Urinary bladder (tissue), 4 donors: ENCODE results near the gene PRKCH. TPM values are rescaled to one million over a fixed set of nuclear protein-coding genes. Genes with fewer than 3 reads are reported as not detected.

Experiments used
- DNase-seq: peaks from one replicate; pipeline ENCODE4 v3.0.0-alpha.2; 2015; ENCODE audit errors: extremely low spot score
- H3K27ac ChIP-seq: one replicate; pipeline ENCODE4 v1.5.1; 2013; ENCODE audit warnings: low read depth, mild to moderate bottlenecking, moderate library complexity
- H3K36me3 ChIP-seq: one replicate; pipeline ENCODE4 v1.6.1; 2013; ENCODE audit warnings: mild to moderate bottlenecking, moderate library complexity; ENCODE audit not compliant: insufficient read depth
- H3K4me1 ChIP-seq: one replicate; pipeline ENCODE4 v1.6.1; 2013; ENCODE audit warnings: mild to moderate bottlenecking, moderate library complexity; ENCODE audit not compliant: insufficient read depth
- H3K4me3 ChIP-seq: one replicate; pipeline ENCODE4 v1.5.1; 2013; ENCODE audit warnings: low read depth, low read length
- WGBS: extraction: QIAGEN DNeasy Blood & Tissue Kit; methylation state at CpG from one replicate; pipeline ENCODE4 v1.1.7; 2013; 5-methylcytosine and 5-hydroxymethylcytosine counted together
- polyA plus RNA-seq: library from polyadenylated mRNA; stranded (reverse); fragments of 200-250 nt; gene quantifications from one replicate; pipeline ENCODE4 v1.2.3, GENCODE V29; 2013
- total RNA-seq: library from RNA; depleted of rRNA; stranded (reverse); fragments of >200 nt; gene quantifications from one replicate; pipeline ENCODE4 v1.2.3, GENCODE V29; 2014
- donor health status: healthy with polysubstance abuse.
- donor health status: healthy.

The PRKCH gene
- total and polyA plus RNA-seq, 2 donors, result 13.3 to 53.6 TPM

- Histone ChIP-seq H3K36me3 (no peaks in the 10 kb centered on the region), H3K27ac (no peak overlapping the region), H3K4me3 (no peak overlapping the region), H3K4me1 (no peaks in the 10 kb centered on the region)
- no peak for DNase-seq
- 64% methylated on average over 2 of the region's 2 CpGs for WGBS
These were observed 106.9 kb downstream of the PRKCH start for GRCh38 chr14:61428261-61428660.

GRCh38 chr14:61429316-61429715 is 107.9 kb downstream of the PRKCH start:
- DNase-seq, result no peak
- WGBS, result 59% methylated on average over 2 of the region's 2 CpGs
- Histone ChIP-seq H3K4me1 (no peaks in the 10 kb centered on the region), H3K36me3 (no peaks in the 10 kb centered on the region), H3K4me3 (no peak overlapping the region), H3K27ac (no peak overlapping the region)

GRCh38 chr14:61430066-61430757 is 108.8 kb downstream of the PRKCH start:
- H3K36me3 ChIP-seq, result no peaks in the 10 kb centered on the region
- WGBS, result 83% methylated on average over 2 of the region's 2 CpGs
- no peaks in the 10 kb centered on the region for H3K4me1 ChIP-seq
- no peak overlapping the region for H3K4me3 ChIP-seq
- DNase-seq, result no peak
- H3K27ac ChIP-seq, result no peak overlapping the region

GRCh38 chr14:61433169-61433568 is 111.8 kb downstream of the PRKCH start:
- no peaks in the 10 kb centered on the region for H3K36me3 ChIP-seq
- no peaks in the 10 kb centered on the region for H3K4me1 ChIP-seq
- no peak overlapping the region for H3K4me3 ChIP-seq
- 21% methylated on average over 1 of the region's 1 CpG for WGBS
- H3K27ac ChIP-seq, result no peak overlapping the region
- DNase-seq, result no peak

- WGBS, result 29% methylated on average over 1 of the region's 1 CpG
- no peaks in the 10 kb centered on the region for H3K4me1 ChIP-seq
- no peak for DNase-seq
- no peaks in the 10 kb centered on the region for H3K36me3 ChIP-seq
- H3K27ac ChIP-seq, result no peak overlapping the region
- no peak overlapping the region for H3K4me3 ChIP-seq
These were observed 112.4 kb downstream of the PRKCH start for GRCh38 chr14:61433828-61434227.

- H3K27ac ChIP-seq, result no peak overlapping the region
- H3K4me3 ChIP-seq, result no peak overlapping the region
- 62% methylated on average over 3 of the region's 3 CpGs for WGBS
- H3K36me3 ChIP-seq, result no peaks in the 10 kb centered on the region
- no peaks in the 10 kb centered on the region for H3K4me1 ChIP-seq
- no peak for DNase-seq
These were observed 112.9 kb downstream of the PRKCH start for GRCh38 chr14:61434311-61434710.

- Histone ChIP-seq H3K27ac (no peak overlapping the region), H3K4me1 (no peaks in the 10 kb centered on the region), H3K36me3 (no peaks in the 10 kb centered on the region), H3K4me3 (no peak overlapping the region)
- WGBS, result 68% methylated on average over 4 of the region's 4 CpGs
- no peak for DNase-seq
These were observed 114.4 kb downstream of the PRKCH start for GRCh38 chr14:61435563-61436337.

GRCh38 chr14:61437381-61437780 is 116.0 kb downstream of the PRKCH start:
- DNase-seq, result no peak

GRCh38 chr14:61438036-61438435 is 116.7 kb downstream of the PRKCH start:
- H3K27ac ChIP-seq, result no peak overlapping the region
- no peak for DNase-seq
- WGBS, result 77% methylated on average over 6 of the region's 6 CpGs

More at GRCh38 chr14:61437381-61437780, 116.0 kb downstream of the PRKCH start:
- Histone ChIP-seq H3K27ac (no peak overlapping the region), H3K4me1 (no peaks in the 10 kb centered on the region), H3K36me3 (no peaks in the 10 kb centered on the region), H3K4me3 (no peak overlapping the region)
- WGBS, result 63% methylated on average over 3 of the region's 3 CpGs

GRCh38 chr14:61438497-61438859 is 117.1 kb downstream of the PRKCH start:
- no peak for DNase-seq
- H3K36me3 ChIP-seq, result no peaks in the 10 kb centered on the region
- WGBS, result 50% methylated on average over 2 of the region's 2 CpGs
- no peak overlapping the region for H3K27ac ChIP-seq
- H3K4me1 ChIP-seq, result no peaks in the 10 kb centered on the region
- no peak overlapping the region for H3K4me3 ChIP-seq

More at GRCh38 chr14:61438036-61438435, 116.7 kb downstream of the PRKCH start:
- Histone ChIP-seq H3K4me1 (no peaks in the 10 kb centered on the region), H3K4me3 (no peak overlapping the region), H3K36me3 (no peaks in the 10 kb centered on the region)

- WGBS, result 39% methylated on average over 12 of the region's 12 CpGs
- Histone ChIP-seq H3K36me3 (no peaks in the 10 kb centered on the region), H3K27ac (peak overlapping the region; percentile 7), H3K4me3 (no peak overlapping the region), H3K4me1 (no peaks in the 10 kb centered on the region)
- peak; percentile 57 for DNase-seq
These were observed 117.7 kb downstream of the PRKCH start for GRCh38 chr14:61438860-61439765.

- H3K4me3 ChIP-seq, result no peak overlapping the region
- WGBS, result 75% methylated on average over 4 of the region's 4 CpGs
- peaks cover under 1% of the 10 kb centered on the region for H3K4me1 ChIP-seq
- DNase-seq, result no peak
- no peaks in the 10 kb centered on the region for H3K36me3 ChIP-seq
- H3K27ac ChIP-seq, result no peak overlapping the region
These were observed 118.5 kb downstream of the PRKCH start for GRCh38 chr14:61439779-61440418.

GRCh38 chr14:61443481-61443880 is 122.1 kb downstream of the PRKCH start:
- Histone ChIP-seq H3K27ac (no peak overlapping the region), H3K4me1 (peaks cover 1% of the 10 kb centered on the region), H3K36me3 (no peaks in the 10 kb centered on the region), H3K4me3 (no peak overlapping the region)
- no peak for DNase-seq
- 87% methylated on average over 3 of the region's 3 CpGs for WGBS
